Neuronal stem cell (in vitro differentiated cells): ENCODE data around the gene APOBEC3A.
A peak's percentile ranks its signal among the peaks of the same experiment; 100 is the strongest.

Experiments used
- DNase-seq: peaks from one replicate; pipeline ENCODE4 v3.0.0-alpha.2; 2013; ENCODE audit warnings: low spot score
- H2AFZ ChIP-seq: one replicate; pipeline ENCODE4 v1.6.1; 2013; ENCODE audit warnings: mild to moderate bottlenecking, low read length, inconsistent platforms
- H2AK5ac ChIP-seq: 2 replicates; pipeline ENCODE4 v1.6.1; 2013; ENCODE audit warnings: low read depth, mild to moderate bottlenecking, inconsistent platforms, low read length, moderate library complexity, mixed read lengths
- H2BK120ac ChIP-seq: 2 replicates; pipeline ENCODE4 v1.6.1; 2013; ENCODE audit warnings: low read depth, mild to moderate bottlenecking, inconsistent platforms, low read length, moderate library complexity, mixed read lengths
- H2BK12ac ChIP-seq: one replicate; pipeline ENCODE4 v1.6.1; 2013; ENCODE audit warnings: low read length, inconsistent platforms
- H2BK15ac ChIP-seq: 2 replicates; pipeline ENCODE4 v1.6.1; 2013; ENCODE audit warnings: mild to moderate bottlenecking, low read length, inconsistent platforms, mixed read lengths
- H2BK5ac ChIP-seq: one replicate; pipeline ENCODE4 v1.6.1; 2013; ENCODE audit warnings: inconsistent platforms, mild to moderate bottlenecking, low read length, moderate library complexity
- H3K14ac ChIP-seq: one replicate; pipeline ENCODE4 v1.6.1; 2013; ENCODE audit warnings: low read length, inconsistent platforms
- H3K18ac ChIP-seq: 2 replicates; pipeline ENCODE4 v1.6.1; 2013; ENCODE audit warnings: low read length, inconsistent platforms
- H3K23ac ChIP-seq: 2 replicates; pipeline ENCODE4 v1.6.1; 2013; ENCODE audit warnings: low read depth, mild to moderate bottlenecking, mixed read lengths, low read length, inconsistent platforms; ENCODE audit not compliant: poor library complexity
- H3K27ac ChIP-seq: replicated peaks from 3 replicates; pipeline ENCODE4 v1.5.1; 2013; ENCODE audit warnings: low read length, inconsistent platforms
- H3K27me3 ChIP-seq, 3 experiments: 2 replicates each; pipeline ENCODE4 v1.6.1; 2013; ENCODE audit warnings: low read length in 3 of 3, mild to moderate bottlenecking in 2 of 3, inconsistent platforms in 1 of 3, low read depth in 1 of 3, mixed read lengths in 1 of 3, moderate library complexity in 1 of 3; ENCODE audit not compliant: control insufficient read depth in 3 of 3, insufficient read depth in 3 of 3
- H3K36me3 ChIP-seq, 2 donors: replicated peaks in 1 of 2; 2 replicates each; pipeline ENCODE4 v1.6.1; 2013; ENCODE audit warnings: low read length in 2 of 2; ENCODE audit not compliant: control insufficient read depth in 2 of 2, insufficient read depth in 2 of 2
- H3K4ac ChIP-seq: 2 replicates; pipeline ENCODE4 v1.6.1; 2013; ENCODE audit warnings: inconsistent platforms, mild to moderate bottlenecking, low read length, moderate library complexity
- H3K4me1 ChIP-seq, 2 donors: 1 replicate in 1 of 2; 2 replicates in 1 of 2; pipeline ENCODE4 v1.6.1; 2013; ENCODE audit warnings: low read length in 2 of 2, low read depth in 1 of 2; ENCODE audit not compliant: control insufficient read depth in 2 of 2, insufficient read depth in 1 of 2
- H3K4me2 ChIP-seq: one replicate; pipeline ENCODE4 v1.6.1; 2013; ENCODE audit warnings: mild to moderate bottlenecking, low read length, inconsistent platforms; ENCODE audit not compliant: insufficient read depth, poor library complexity, severe bottlenecking
- H3K4me3 ChIP-seq, 2 donors: 2 replicates each; pipeline ENCODE4 v1.5.1; 2013; ENCODE audit warnings: low read length in 2 of 2, mild to moderate bottlenecking in 2 of 2, inconsistent platforms in 1 of 2, moderate library complexity in 1 of 2
- H3K79me1 ChIP-seq: one replicate; pipeline ENCODE4 v1.6.1; 2013; ENCODE audit warnings: low read depth, mild to moderate bottlenecking, inconsistent platforms, low read length, moderate library complexity
- H3K9ac ChIP-seq: one replicate; pipeline ENCODE4 v1.6.1; 2013; ENCODE audit warnings: mild to moderate bottlenecking, low read depth, low read length, inconsistent platforms; ENCODE audit not compliant: poor library complexity
- H3K9me3 ChIP-seq, 2 donors: replicated peaks in 1 of 2; 2 replicates each; pipeline versions ENCODE3 to v1.6.1; 2013; ENCODE audit warnings: low read length in 2 of 2, mild to moderate bottlenecking in 2 of 2, inconsistent platforms in 1 of 2, low read depth in 1 of 2, mixed read lengths in 1 of 2, moderate library complexity in 1 of 2; ENCODE audit not compliant: control insufficient read depth in 2 of 2, insufficient read depth in 1 of 2
- H4K8ac ChIP-seq: one replicate; pipeline ENCODE4 v1.6.1; 2013; ENCODE audit warnings: low read depth, mild to moderate bottlenecking, inconsistent platforms, low read length, moderate library complexity
- H4K91ac ChIP-seq: one replicate; pipeline ENCODE4 v1.6.1; 2013; ENCODE audit warnings: low read length, low read depth, mild to moderate bottlenecking, inconsistent platforms; ENCODE audit not compliant: poor library complexity
- WGBS, 2 donors: extraction: QIAGEN DNeasy Blood & Tissue Kit; methylation state at CpG; one replicate each; pipeline ENCODE4 v1.1.7; 2013; ENCODE audit warnings: missing lambda C conversion rate in 2 of 2, mixed read lengths in 1 of 2; ENCODE audit not compliant: insufficient read length in 2 of 2, insufficient replicate concordance in 1 of 2; ENCODE audit errors: extremely low coverage in 2 of 2; 5-methylcytosine and 5-hydroxymethylcytosine counted together

Gene APOBEC3A

DNA sequence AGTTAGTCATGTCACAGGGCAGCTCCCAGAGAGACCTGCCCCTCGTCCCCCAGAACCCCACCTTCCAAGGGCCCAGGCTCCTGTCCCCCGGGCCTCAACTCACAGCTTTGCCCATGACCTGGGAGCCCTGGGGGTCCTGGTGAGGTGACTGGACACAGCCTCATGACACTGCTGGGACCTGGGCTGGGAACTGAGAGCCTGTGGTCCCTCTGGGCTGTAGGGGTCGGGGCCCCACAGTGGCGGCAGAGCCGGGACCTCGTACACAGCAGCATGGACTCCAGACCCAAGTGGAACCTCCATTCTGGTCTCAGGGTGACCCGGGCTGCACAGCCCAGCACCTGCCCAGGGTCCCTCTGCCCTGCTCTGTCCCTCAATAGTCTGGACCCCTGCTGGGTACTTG, 6.9 kb downstream of the APOBEC3A start:
- Histone ChIP-seq H3K27ac (no peak overlapping the region), H2BK5ac (peak overlapping the region; percentile 78), H3K9me3 (no peaks in the 10 kb centered on the region), H3K4me3 (no peak overlapping the region), H2AK5ac (peak overlapping the region; percentile 86), H2BK120ac (no peak overlapping the region), H2AFZ (no peak overlapping the region), H4K8ac (no peak overlapping the region), H3K9ac (no peak overlapping the region), H3K27me3 (peaks cover 0 to 53% (median 0%) of the 10 kb centered on the region in 3 experiments), H2BK12ac (peak overlapping the region; percentile 22), H3K4ac (peak overlapping the region; percentile 53), H2BK15ac (peak overlapping the region; percentile 25), H3K18ac (peak overlapping the region; percentile 64), H3K4me1 (peaks cover 0 to 10% of the 10 kb centered on the region in 2 donors), H3K79me1 (peaks cover 2% of the 10 kb centered on the region), H3K14ac (peak overlapping the region; percentile 8), H4K91ac (no peak overlapping the region), H3K23ac (no peak overlapping the region), H3K4me2 (no peak overlapping the region), H3K36me3 (no peaks in the 10 kb centered on the region)
- no peak for DNase-seq
- WGBS, 2 donors = no CpG with 5 or more reads among the region's 7 CpGs

- DNase-seq = no peak
- no CpG with 5 or more reads among the region's 4 CpGs for WGBS, 2 donors
- H3K27me3 ChIP-seq = peaks cover 0 to 55% (median 0%) of the 10 kb centered on the region in 3 experiments
Measured at GRCh38 chr22:38964989-38965388, 7.6 kb downstream of the APOBEC3A start.

GRCh38 chr22:38965614-38966379, 8.4 kb downstream of the APOBEC3A start:
- no peaks in the 10 kb centered on the region for H3K9me3 ChIP-seq
- no peak overlapping the region for H4K91ac ChIP-seq
- no peak overlapping the region for H3K23ac ChIP-seq
- DNase-seq = no peak
- H3K9ac ChIP-seq = no peak overlapping the region
- WGBS, 2 donors = no CpG with 5 or more reads among the region's 14 CpGs
- peaks cover 0 to 55% (median 0%) of the 10 kb centered on the region in 3 experiments for H3K27me3 ChIP-seq
- H2AFZ ChIP-seq = no peak overlapping the region
- H3K27ac ChIP-seq = no peak overlapping the region
- peak overlapping the region; percentile 82 for H4K8ac ChIP-seq
- no peak overlapping the region for H2BK120ac ChIP-seq
- H2BK15ac ChIP-seq = peak overlapping the region; percentile 74
- H3K36me3 ChIP-seq = no peaks in the 10 kb centered on the region
- peaks cover 0 to 10% of the 10 kb centered on the region in 2 donors for H3K4me1 ChIP-seq
- H2BK5ac ChIP-seq = no peak overlapping the region
- H3K4ac ChIP-seq = no peak overlapping the region
- H3K4me2 ChIP-seq = no peak overlapping the region
- H3K4me3 ChIP-seq = no peak overlapping the region
- H2AK5ac ChIP-seq = peak overlapping the region; percentile 24
- peak overlapping the region; percentile 48 for H3K18ac ChIP-seq
- peaks cover 2% of the 10 kb centered on the region for H3K79me1 ChIP-seq
- no peak overlapping the region for H2BK12ac ChIP-seq
- H3K14ac ChIP-seq = peak overlapping the region; percentile 71

More at GRCh38 chr22:38964989-38965388, 7.6 kb downstream of the APOBEC3A start:
- Histone ChIP-seq H2AK5ac (peak overlapping the region; percentile 86), H2AFZ (no peak overlapping the region), H3K14ac (peak overlapping the region; percentile 64), H3K36me3 (no peaks in the 10 kb centered on the region), H2BK120ac (no peak overlapping the region), H3K9ac (no peak overlapping the region), H3K79me1 (peaks cover 2% of the 10 kb centered on the region), H3K23ac (no peak overlapping the region), H3K4me2 (no peak overlapping the region), H3K9me3 (no peaks in the 10 kb centered on the region), H3K4ac (peak overlapping the region; percentile 17), H3K4me3 (no peak overlapping the region), H3K18ac (peak overlapping the region; percentile 76), H2BK12ac (peak overlapping the region; percentile 73), H2BK5ac (peak overlapping the region; percentile 78), H4K8ac (no peak overlapping the region), H3K27ac (no peak overlapping the region), H4K91ac (no peak overlapping the region), H3K4me1 (peaks cover 0 to 10% of the 10 kb centered on the region in 2 donors), H2BK15ac (peak overlapping the region; percentile 25)

DNA sequence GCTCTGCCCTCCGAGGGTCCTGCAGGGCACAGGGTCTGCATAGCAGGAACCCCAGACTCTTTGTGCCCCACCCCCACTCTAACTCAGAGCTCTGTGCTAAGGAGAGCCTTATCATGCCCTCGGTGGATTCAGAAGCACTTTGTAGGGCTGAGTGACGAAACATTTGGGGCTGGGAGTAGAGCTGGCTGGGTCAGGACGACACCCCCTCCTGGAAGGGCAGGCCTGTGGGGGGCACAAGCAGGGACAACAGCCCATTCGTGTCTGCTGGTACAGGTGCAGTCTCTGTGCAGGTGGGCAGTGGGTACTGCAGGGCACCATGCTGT, 8.9 kb downstream of the APOBEC3A start:
- H3K4me3 ChIP-seq = peak overlapping the region in 1 of 2 donors; percentile 4
- no peak overlapping the region for H2AFZ ChIP-seq
- peak overlapping the region; percentile 74 for H2BK15ac ChIP-seq
- peaks cover 0 to 58% (median 0%) of the 10 kb centered on the region in 3 experiments for H3K27me3 ChIP-seq
- no peak for DNase-seq
- no peaks in the 10 kb centered on the region for H3K9me3 ChIP-seq
- peaks cover 2% of the 10 kb centered on the region for H3K79me1 ChIP-seq
- no peak overlapping the region for H2BK12ac ChIP-seq
- no peaks in the 10 kb centered on the region for H3K36me3 ChIP-seq
- H2BK120ac ChIP-seq = no peak overlapping the region
- H3K4me1 ChIP-seq = peaks cover 0 to 10% of the 10 kb centered on the region in 2 donors
- no peak overlapping the region for H3K9ac ChIP-seq
- H3K4ac ChIP-seq = no peak overlapping the region
- peak overlapping the region; percentile 82 for H4K8ac ChIP-seq
- H3K23ac ChIP-seq = no peak overlapping the region
- H4K91ac ChIP-seq = no peak overlapping the region
- no peak overlapping the region for H2BK5ac ChIP-seq
- H3K18ac ChIP-seq = peak overlapping the region; percentile 85
- H3K4me2 ChIP-seq = no peak overlapping the region
- H3K27ac ChIP-seq = no peak overlapping the region
- peak overlapping the region; percentile 71 for H3K14ac ChIP-seq
- WGBS, 2 donors = no CpG with 5 or more reads among the region's 5 CpGs
- peak overlapping the region; percentile 24 for H2AK5ac ChIP-seq
